ENCODE data around the gene KCNK7. TPM values are rescaled to one million over a fixed set of nuclear protein-coding genes. Genes with fewer than 3 reads are reported as not detected.

KCNK7 gene
- total and polyA plus RNA-seq, 4 donors, result 0.46 to 2.8 (median 1.3) TPM

DNA sequence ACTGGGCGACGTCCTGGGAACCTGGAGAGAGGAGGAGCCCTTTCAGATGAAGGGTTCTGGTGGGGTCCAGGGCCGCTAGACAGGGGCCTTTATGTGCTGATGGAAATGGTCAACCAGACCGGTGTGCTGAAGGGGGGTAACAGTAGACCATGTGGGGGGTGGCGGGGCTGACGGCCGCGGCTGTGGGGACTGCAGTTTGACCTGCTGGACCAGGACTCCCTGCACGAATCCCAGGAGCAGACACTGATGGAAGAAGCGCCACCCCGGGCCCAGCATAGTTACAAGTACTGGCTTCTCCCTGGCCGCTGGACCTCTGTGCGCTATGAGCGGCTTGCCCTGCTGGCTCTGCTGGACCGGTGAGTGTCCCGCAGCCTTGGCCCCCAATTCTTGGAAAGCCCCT, 26.4 kb upstream of the KCNK7 start:
- Histone ChIP-seq H3K27me3 (ENCODE audit: control insufficient read depth in 3 of 3, insufficient read depth in 3 of 3, low read length in 2 of 3) (no peaks in the 10 kb centered on the region), H3K9ac (ENCODE audit: insufficient read depth in 1 of 2, low read length in 2 of 2) (no peak overlapping the region), H3K4me3 (no peak overlapping the region), H3K4me1 (ENCODE audit: control insufficient read depth in 5 of 5, insufficient read depth in 5 of 5, low read length in 5 of 5) (peaks cover 0 to 1% (median under 1%) of the 10 kb centered on the region in 5 donors), H3K36me3 (ENCODE audit: control insufficient read depth in 4 of 4, insufficient read depth in 4 of 4, low read length in 4 of 4) (peaks cover 5 to 81% (median 29%) of the 10 kb centered on the region in 4 donors), H3K27ac (ENCODE audit: low read depth in 1 of 2, low read length in 1 of 2) (no peak overlapping the region), H3K9me3 (ENCODE audit: control insufficient read depth in 4 of 4, insufficient read depth in 3 of 4, low read length in 3 of 4) (no peaks in the 10 kb centered on the region)
- no peak for ATAC-seq (ENCODE audit: insufficient read depth, low FRiP score)
- TF ChIP-seq, protein P1, sequence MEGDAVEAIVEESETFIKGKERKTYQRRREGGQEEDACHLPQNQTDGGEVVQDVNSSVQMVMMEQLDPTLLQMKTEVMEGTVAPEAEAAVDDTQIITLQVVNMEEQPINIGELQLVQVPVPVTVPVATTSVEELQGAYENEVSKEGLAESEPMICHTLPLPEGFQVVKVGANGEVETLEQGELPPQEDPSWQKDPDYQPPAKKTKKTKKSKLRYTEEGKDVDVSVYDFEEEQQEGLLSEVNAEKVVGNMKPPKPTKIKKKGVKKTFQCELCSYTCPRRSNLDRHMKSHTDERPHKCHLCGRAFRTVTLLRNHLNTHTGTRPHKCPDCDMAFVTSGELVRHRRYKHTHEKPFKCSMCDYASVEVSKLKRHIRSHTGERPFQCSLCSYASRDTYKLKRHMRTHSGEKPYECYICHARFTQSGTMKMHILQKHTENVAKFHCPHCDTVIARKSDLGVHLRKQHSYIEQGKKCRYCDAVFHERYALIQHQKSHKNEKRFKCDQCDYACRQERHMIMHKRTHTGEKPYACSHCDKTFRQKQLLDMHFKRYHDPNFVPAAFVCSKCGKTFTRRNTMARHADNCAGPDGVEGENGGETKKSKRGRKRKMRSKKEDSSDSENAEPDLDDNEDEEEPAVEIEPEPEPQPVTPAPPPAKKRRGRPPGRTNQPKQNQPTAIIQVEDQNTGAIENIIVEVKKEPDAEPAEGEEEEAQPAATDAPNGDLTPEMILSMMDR (IDR thresholded peaks at IDR 0.05; ENCODE audit: control extremely low read depth, extremely low read depth), result no peak
- no peak for DNase-seq
- WGBS, 2 donors, result 95 to 96% methylated on average over 16 of the region's 16 CpGs

DNA sequence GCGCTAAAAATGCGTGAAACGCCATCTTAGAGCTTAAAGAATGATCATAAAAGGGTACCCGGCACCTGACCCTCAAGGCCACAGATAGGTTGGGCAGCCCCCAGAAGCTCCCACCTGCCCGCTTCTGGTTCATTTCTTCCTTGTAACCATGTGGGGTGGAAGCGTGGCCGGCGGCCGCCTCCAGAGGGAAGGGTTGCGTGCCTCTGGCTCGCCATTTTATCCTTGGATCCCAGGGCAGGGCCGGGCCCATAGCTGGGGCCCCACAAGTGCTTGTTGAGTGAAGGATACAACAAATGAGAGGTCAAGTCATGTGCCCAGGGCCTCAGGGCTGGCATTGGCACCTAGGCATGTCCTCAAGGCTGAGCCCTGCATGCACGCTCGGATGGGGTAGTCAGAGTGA, 25.9 kb upstream of the KCNK7 start:
- no peak overlapping the region for H3K27ac ChIP-seq (ENCODE audit: low read depth in 1 of 2, low read length in 1 of 2)
- no peak for DNase-seq
- TF ChIP-seq, protein P1 (IDR thresholded peaks at IDR 0.05; ENCODE audit: control extremely low read depth, extremely low read depth), result no peak

DNA sequence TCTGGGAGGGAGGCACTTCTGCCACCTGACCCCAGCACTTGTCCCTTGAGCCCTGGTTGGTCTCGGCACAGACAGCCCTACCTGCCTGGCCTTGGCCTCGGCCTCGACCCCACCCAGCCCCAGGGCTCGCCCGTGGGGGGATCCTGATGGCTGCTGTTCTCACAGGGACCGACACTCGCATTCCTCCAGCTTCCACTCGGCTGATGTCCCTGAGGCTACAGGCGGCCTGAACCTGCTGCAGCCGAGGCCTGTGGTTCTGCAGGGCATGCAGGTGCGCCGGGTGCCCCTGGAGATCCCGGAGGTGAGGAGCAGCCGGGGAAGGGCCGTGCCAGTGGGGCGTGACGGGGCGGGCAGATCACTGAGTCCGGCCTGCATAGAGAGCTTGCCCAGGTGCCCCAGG, 25.1 kb upstream of the KCNK7 start:
- no peak overlapping the region for H3K4me3 ChIP-seq
- peaks cover 0 to 70% (median 26%) of the 10 kb centered on the region in 4 donors for H3K36me3 ChIP-seq (ENCODE audit: control insufficient read depth in 4 of 4, insufficient read depth in 4 of 4, low read length in 4 of 4)
- TF ChIP-seq, protein P1 (IDR thresholded peaks at IDR 0.05; ENCODE audit: control extremely low read depth, extremely low read depth), result no peak
- 82 to 88% methylated on average over 19 of the region's 19 CpGs for WGBS, 2 donors
- ATAC-seq (ENCODE audit: insufficient read depth, low FRiP score) (no peak), DNase-seq (no peak)
- H3K27ac ChIP-seq (ENCODE audit: low read depth in 1 of 2, low read length in 1 of 2), result peak overlapping the region in 1 of 2 donors; percentile 15
- H3K27me3 ChIP-seq (ENCODE audit: control insufficient read depth in 3 of 3, insufficient read depth in 3 of 3, low read length in 2 of 3), result no peaks in the 10 kb centered on the region
- no peaks in the 10 kb centered on the region for H3K9me3 ChIP-seq (ENCODE audit: control insufficient read depth in 4 of 4, insufficient read depth in 3 of 4, low read length in 3 of 4)
- H3K4me1 ChIP-seq (ENCODE audit: control insufficient read depth in 5 of 5, insufficient read depth in 5 of 5, low read length in 5 of 5), result peaks cover 0 to 9% (median 6%) of the 10 kb centered on the region in 5 donors
- no peak overlapping the region for H3K9ac ChIP-seq (ENCODE audit: insufficient read depth in 1 of 2, low read length in 2 of 2)

More for the DNA sequence above, 25.9 kb upstream of the KCNK7 start:
- Histone ChIP-seq H3K4me1 (ENCODE audit: control insufficient read depth in 5 of 5, insufficient read depth in 5 of 5, low read length in 5 of 5) (peaks cover 0 to 6% (median 6%) of the 10 kb centered on the region in 5 donors), H3K36me3 (ENCODE audit: control insufficient read depth in 4 of 4, insufficient read depth in 4 of 4, low read length in 4 of 4) (peaks cover 0 to 76% (median 27%) of the 10 kb centered on the region in 4 donors), H3K27me3 (ENCODE audit: control insufficient read depth in 3 of 3, insufficient read depth in 3 of 3, low read length in 2 of 3) (no peaks in the 10 kb centered on the region), H3K9ac (ENCODE audit: insufficient read depth in 1 of 2, low read length in 2 of 2) (no peak overlapping the region), H3K9me3 (ENCODE audit: control insufficient read depth in 4 of 4, insufficient read depth in 3 of 4, low read length in 3 of 4) (no peaks in the 10 kb centered on the region), H3K4me3 (no peak overlapping the region)
- no peak for ATAC-seq (ENCODE audit: insufficient read depth, low FRiP score)
- 82 to 93% methylated on average over 14 of the region's 14 CpGs for WGBS, 2 donors
